Loucy (cell line): ENCODE measurements around the gene RNF166.
"Not testable (repeated sequence)": the region's sequence is repeated elsewhere in the genome, so short reads cannot be mapped to it uniquely, and the experiment has no call there.

Experiments
- H2AFZ ChIP-seq: fragments of 200-600 bp; sonication (generic); 2 replicates; pipeline ENCODE4 v1.6.0; 2016; ENCODE audit warnings: antibody characterized with exemption, mild to moderate bottlenecking, low read length, moderate library complexity
- H3F3A ChIP-seq: fragments of 200-600 bp; 2 replicates; pipeline ENCODE4 v1.6.0; 2016; ENCODE audit warnings: antibody characterized with exemption, low read depth, mild to moderate bottlenecking
- H3K27me3 ChIP-seq: fragments of 200-600 bp; sonication (generic); 2 replicates; pipeline ENCODE4 v1.6.1; 2014; ENCODE audit warnings: low read length, mild to moderate bottlenecking; ENCODE audit not compliant: insufficient read depth, poor library complexity, severe bottlenecking
- H3K36me3 ChIP-seq: fragments of 200-600 bp; sonication (generic); 2 replicates; pipeline ENCODE4 v1.6.1; 2016; ENCODE audit warnings: low read length; ENCODE audit not compliant: insufficient read depth
- H3K4me1 ChIP-seq: fragments of 200-600 bp; sonication (generic); 2 replicates; pipeline ENCODE4 v1.5.1; 2014; ENCODE audit warnings: low read length, mild to moderate bottlenecking; ENCODE audit not compliant: insufficient read depth, poor library complexity, severe bottlenecking
- H3K4me2 ChIP-seq: fragments of 200-600 bp; sonication (generic); 2 replicates; pipeline ENCODE4 v1.6.0; 2014; ENCODE audit warnings: antibody characterized with exemption, low read length, low read depth, mild to moderate bottlenecking; ENCODE audit not compliant: poor library complexity, severe bottlenecking
- H3K4me3 ChIP-seq: fragments of 200-600 bp; sonication (generic); 2 replicates; pipeline ENCODE4 v1.5.1; 2014; ENCODE audit warnings: low read length, mild to moderate bottlenecking, mixed read lengths; ENCODE audit not compliant: poor library complexity, severe bottlenecking
- H3K79me2 ChIP-seq: fragments of 200-600 bp; sonication (generic); 2 replicates; pipeline ENCODE4 v1.6.1; 2014; ENCODE audit warnings: low read length; ENCODE audit not compliant: insufficient read depth
- H3K9ac ChIP-seq: fragments of 200-600 bp; sonication (generic); 2 replicates; pipeline ENCODE4 v1.6.0; 2014; ENCODE audit warnings: mild to moderate bottlenecking, low read depth, low read length, moderate library complexity; ENCODE audit not compliant: poor library complexity, severe bottlenecking
- H3K9me2 ChIP-seq: fragments of 200-600 bp; sonication (generic); replicated peaks from 2 replicates; pipeline ENCODE4 v1.6.1; 2016; ENCODE audit warnings: low read depth, low read length, mixed read lengths
- H3K9me3 ChIP-seq: fragments of 200-600 bp; sonication (generic); 2 replicates; pipeline ENCODE4 v1.6.1; 2014; ENCODE audit warnings: mild to moderate bottlenecking, antibody characterized with exemption, low read length, low read depth; ENCODE audit not compliant: insufficient read depth
- H4K20me1 ChIP-seq: fragments of 200-600 bp; sonication (generic); 2 replicates; pipeline ENCODE4 v1.6.0; 2014; ENCODE audit warnings: antibody characterized with exemption, low read length, mild to moderate bottlenecking; ENCODE audit not compliant: insufficient read depth, poor library complexity, severe bottlenecking
- CTCF ChIP-seq: fragments of 200-600 bp; sonication (generic); conservative IDR thresholded peaks from 2 replicates; pipeline ENCODE4 v1.5.1; 2014; ENCODE audit warnings: mild to moderate bottlenecking, antibody characterized with exemption, low read length
- EZH2phosphoT487 ChIP-seq: fragments of 200-600 bp; IDR thresholded peaks from 2 replicates; pipeline ENCODE4 v1.6.1; 2018; ENCODE audit warnings: antibody characterized with exemption, mild to moderate bottlenecking, moderate library complexity, borderline replicate concordance

Gene RNF166

GRCh38 chr16:88671806-88672205, 34.4 kb downstream of the RNF166 start:
- Histone ChIP-seq H3K9ac (no peak overlapping the region), H3F3A (no peaks in the 10 kb centered on the region), H2AFZ (no peak overlapping the region), H3K79me2 (no peaks in the 10 kb centered on the region), H3K27me3 (no peaks in the 10 kb centered on the region), H3K4me3 (no peak overlapping the region), H3K4me1 (no peaks in the 10 kb centered on the region), H3K36me3 (no peaks in the 10 kb centered on the region), H3K9me2 (no peaks in the 10 kb centered on the region), H3K9me3 (no peaks in the 10 kb centered on the region), H4K20me1 (no peaks in the 10 kb centered on the region), H3K4me2 (no peak overlapping the region)
- TF ChIP-seq CTCF: no peak
- no peak for TF ChIP-seq EZH2phosphoT487

GRCh38 chr16:88669980-88670379, 36.2 kb downstream of the RNF166 start:
- no peaks in the 10 kb centered on the region for H3K79me2 ChIP-seq
- no peak overlapping the region for H2AFZ ChIP-seq
- H3K27me3 ChIP-seq: no peaks in the 10 kb centered on the region
- H3K9ac ChIP-seq: no peak overlapping the region
- TF ChIP-seq CTCF (no peak), EZH2phosphoT487 (no peak)
- no peaks in the 10 kb centered on the region for H3K9me2 ChIP-seq
- H4K20me1 ChIP-seq: no peaks in the 10 kb centered on the region
- no peaks in the 10 kb centered on the region for H3F3A ChIP-seq
- H3K4me1 ChIP-seq: no peaks in the 10 kb centered on the region
- H3K9me3 ChIP-seq: no peaks in the 10 kb centered on the region
- no peak overlapping the region for H3K4me3 ChIP-seq
- H3K4me2 ChIP-seq: no peak overlapping the region
- H3K36me3 ChIP-seq: no peaks in the 10 kb centered on the region

GRCh38 chr16:88669493-88669892, 36.7 kb downstream of the RNF166 start:
- H3K9me2 ChIP-seq, H3K9me3 ChIP-seq, H3K79me2 ChIP-seq, H3K4me3 ChIP-seq, H3F3A ChIP-seq, H3K4me1 ChIP-seq, H2AFZ ChIP-seq, H3K27me3 ChIP-seq, H3K36me3 ChIP-seq, H3K9ac ChIP-seq, H3K4me2 ChIP-seq, H4K20me1 ChIP-seq: not testable (repeated sequence)

GRCh38 chr16:88667461-88667860, 38.7 kb downstream of the RNF166 start:
- H3K36me3 ChIP-seq: no peaks in the 10 kb centered on the region
- no peaks in the 10 kb centered on the region for H3K4me1 ChIP-seq
- no peaks in the 10 kb centered on the region for H3K27me3 ChIP-seq
- no peaks in the 10 kb centered on the region for H4K20me1 ChIP-seq
- H3F3A ChIP-seq: no peaks in the 10 kb centered on the region
- H3K4me2 ChIP-seq: no peak overlapping the region
- H3K4me3 ChIP-seq: no peak overlapping the region
- H2AFZ ChIP-seq: no peak overlapping the region
- peaks cover 3% of the 10 kb centered on the region; the same call in 1 of the 2 replicates for H3K79me2 ChIP-seq
- no peaks in the 10 kb centered on the region for H3K9me2 ChIP-seq
- no peaks in the 10 kb centered on the region for H3K9me3 ChIP-seq
- no peak for TF ChIP-seq CTCF
- no peak for TF ChIP-seq EZH2phosphoT487
- H3K9ac ChIP-seq: no peak overlapping the region
